ENCODE measurements around the gene LSAMP.

DNA sequence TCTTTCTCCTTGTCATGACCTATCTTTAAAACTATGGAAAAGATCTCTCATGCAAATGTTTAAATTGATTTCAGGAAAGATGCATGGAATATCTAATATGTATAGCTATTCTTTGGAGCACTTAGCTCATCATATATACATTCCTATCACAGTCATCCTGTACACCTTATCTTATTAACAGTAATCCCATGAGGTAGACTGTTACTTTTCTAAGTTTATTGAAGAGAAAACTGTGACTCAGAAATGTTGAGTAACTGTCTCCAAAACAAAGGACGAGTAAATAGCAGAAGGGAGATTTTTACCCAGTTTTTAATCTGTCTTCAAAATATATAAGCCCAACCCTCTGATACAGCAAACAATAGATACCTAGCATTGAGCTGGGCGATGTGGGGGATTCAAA lies 513.7 kb downstream of the LSAMP start:
- TF ChIP-seq POLR2AphosphoS5 (IDR thresholded peaks at IDR 0.05; ENCODE audit: insufficient read depth in 1 of 2, low read depth in 1 of 2): no peak
- TF ChIP-seq CTCF (IDR thresholded peaks at IDR 0.05): no peak
